ENCODE measurements around the gene PPP1R9A. TPM values are rescaled to one million over a fixed set of nuclear protein-coding genes. Genes with fewer than 3 reads are reported as not detected.

Gene PPP1R9A
- total and polyA plus RNA-seq, 2 donors: 1.4 to 2.2 TPM

- H3K4me1 ChIP-seq (ENCODE audit: control insufficient read depth in 2 of 2, insufficient read depth in 2 of 2, low read length in 2 of 2): peaks cover 13 to 30% of the 10 kb centered on the region in 2 donors
- no peaks in the 10 kb centered on the region for H3K9me3 ChIP-seq (ENCODE audit: control insufficient read depth in 2 of 2, insufficient read depth in 1 of 2, low read length in 1 of 2)
- H3K4me3 ChIP-seq (ENCODE audit: low read length in 2 of 2): no peak overlapping the region
- no peak overlapping the region for H3K27ac ChIP-seq (ENCODE audit: low read depth in 1 of 2, low read length in 1 of 2)
- WGBS: 99% methylated on average over 1 of the region's 1 CpG
- peaks cover 0 to 2% of the 10 kb centered on the region in 2 donors for H3K36me3 ChIP-seq (ENCODE audit: control insufficient read depth in 2 of 2, insufficient read depth in 2 of 2, low read length in 1 of 2)
- no peaks in the 10 kb centered on the region for H3K27me3 ChIP-seq (ENCODE audit: control insufficient read depth in 2 of 2, insufficient read depth in 1 of 2, low read length in 1 of 2)
- no peak for DNase-seq (ENCODE audit: low read depth in 6 of 9, low spot score in 9 of 9)
These were observed 413.3 kb downstream of the PPP1R9A start for GRCh38 chr7:95320651-95321050.

GRCh38 chr7:95321720-95322119, 414.3 kb downstream of the PPP1R9A start:
- Histone ChIP-seq H3K36me3 (ENCODE audit: control insufficient read depth in 2 of 2, insufficient read depth in 2 of 2, low read length in 1 of 2) (no peaks in the 10 kb centered on the region), H3K27me3 (ENCODE audit: control insufficient read depth in 2 of 2, insufficient read depth in 1 of 2, low read length in 1 of 2) (no peaks in the 10 kb centered on the region), H3K9me3 (ENCODE audit: control insufficient read depth in 2 of 2, insufficient read depth in 1 of 2, low read length in 1 of 2) (no peaks in the 10 kb centered on the region), H3K27ac (ENCODE audit: low read depth in 1 of 2, low read length in 1 of 2) (no peak overlapping the region), H3K4me1 (ENCODE audit: control insufficient read depth in 2 of 2, insufficient read depth in 2 of 2, low read length in 2 of 2) (peaks cover 13 to 30% of the 10 kb centered on the region in 2 donors), H3K4me3 (ENCODE audit: low read length in 2 of 2) (no peak overlapping the region)
- 91% methylated on average over 1 of the region's 1 CpG for WGBS
- no peak for DNase-seq (ENCODE audit: low read depth in 6 of 9, low spot score in 9 of 9)

- no peaks in the 10 kb centered on the region for H3K36me3 ChIP-seq (ENCODE audit: control insufficient read depth in 2 of 2, insufficient read depth in 2 of 2, low read length in 1 of 2)
- no peaks in the 10 kb centered on the region for H3K9me3 ChIP-seq (ENCODE audit: control insufficient read depth in 2 of 2, insufficient read depth in 1 of 2, low read length in 1 of 2)
- H3K27me3 ChIP-seq (ENCODE audit: control insufficient read depth in 2 of 2, insufficient read depth in 1 of 2, low read length in 1 of 2): no peaks in the 10 kb centered on the region
- no peak for DNase-seq (ENCODE audit: low read depth in 6 of 9, low spot score in 9 of 9)
- no peak overlapping the region for H3K27ac ChIP-seq (ENCODE audit: low read depth in 1 of 2, low read length in 1 of 2)
- peaks cover 13 to 30% of the 10 kb centered on the region in 2 donors for H3K4me1 ChIP-seq (ENCODE audit: control insufficient read depth in 2 of 2, insufficient read depth in 2 of 2, low read length in 2 of 2)
- 63% methylated on average over 8 of the region's 8 CpGs for WGBS
- no peak overlapping the region for H3K4me3 ChIP-seq (ENCODE audit: low read length in 2 of 2)
These were observed 415.0 kb downstream of the PPP1R9A start for GRCh38 chr7:95322396-95322795.

- peaks cover 13 to 30% of the 10 kb centered on the region in 2 donors for H3K4me1 ChIP-seq (ENCODE audit: control insufficient read depth in 2 of 2, insufficient read depth in 2 of 2, low read length in 2 of 2)
- no peak overlapping the region for H3K27ac ChIP-seq (ENCODE audit: low read depth in 1 of 2, low read length in 1 of 2)
- no peaks in the 10 kb centered on the region for H3K27me3 ChIP-seq (ENCODE audit: control insufficient read depth in 2 of 2, insufficient read depth in 1 of 2, low read length in 1 of 2)
- H3K4me3 ChIP-seq (ENCODE audit: low read length in 2 of 2): peak overlapping the region in 1 of 2 donors; percentile 4
- no peaks in the 10 kb centered on the region for H3K36me3 ChIP-seq (ENCODE audit: control insufficient read depth in 2 of 2, insufficient read depth in 2 of 2, low read length in 1 of 2)
- no peak for DNase-seq (ENCODE audit: low read depth in 6 of 9, low spot score in 9 of 9)
- WGBS: 94% methylated on average over 2 of the region's 2 CpGs
- H3K9me3 ChIP-seq (ENCODE audit: control insufficient read depth in 2 of 2, insufficient read depth in 1 of 2, low read length in 1 of 2): no peaks in the 10 kb centered on the region
These were observed 415.5 kb downstream of the PPP1R9A start for GRCh38 chr7:95322854-95323253.

- H3K36me3 ChIP-seq (ENCODE audit: control insufficient read depth in 2 of 2, insufficient read depth in 2 of 2, low read length in 1 of 2): no peaks in the 10 kb centered on the region
- H3K27ac ChIP-seq (ENCODE audit: low read depth in 1 of 2, low read length in 1 of 2): no peak overlapping the region
- no peak for DNase-seq (ENCODE audit: low read depth in 6 of 9, low spot score in 9 of 9)
- 95% methylated on average over 9 of the region's 9 CpGs for WGBS
- no peaks in the 10 kb centered on the region for H3K9me3 ChIP-seq (ENCODE audit: control insufficient read depth in 2 of 2, insufficient read depth in 1 of 2, low read length in 1 of 2)
- H3K27me3 ChIP-seq (ENCODE audit: control insufficient read depth in 2 of 2, insufficient read depth in 1 of 2, low read length in 1 of 2): no peaks in the 10 kb centered on the region
- peaks cover 13 to 27% of the 10 kb centered on the region in 2 donors for H3K4me1 ChIP-seq (ENCODE audit: control insufficient read depth in 2 of 2, insufficient read depth in 2 of 2, low read length in 2 of 2)
- H3K4me3 ChIP-seq (ENCODE audit: low read length in 2 of 2): peak overlapping the region; percentile 41 to 58
These were observed 416.2 kb downstream of the PPP1R9A start for GRCh38 chr7:95323410-95324129.

GRCh38 chr7:95324431-95324830, 417.0 kb downstream of the PPP1R9A start, which contains the start of gene PON1:
Gene PON1 (minus strand): TSS chr7:95324532. CDS start chr7:95324475, 57 bp downstream.
- peaks cover 13 to 25% of the 10 kb centered on the region in 2 donors for H3K4me1 ChIP-seq (ENCODE audit: control insufficient read depth in 2 of 2, insufficient read depth in 2 of 2, low read length in 2 of 2)
- H3K27me3 ChIP-seq (ENCODE audit: control insufficient read depth in 2 of 2, insufficient read depth in 1 of 2, low read length in 1 of 2): no peaks in the 10 kb centered on the region
- H3K36me3 ChIP-seq (ENCODE audit: control insufficient read depth in 2 of 2, insufficient read depth in 2 of 2, low read length in 1 of 2): no peaks in the 10 kb centered on the region
- peak within 1 kb of the TSS in 1 of 2 donors; percentile 79 for H3K27ac ChIP-seq (ENCODE audit: low read depth in 1 of 2, low read length in 1 of 2)
- peak within 1 kb of the TSS; percentile 41 to 58 for H3K4me3 ChIP-seq (ENCODE audit: low read length in 2 of 2)
- H3K9me3 ChIP-seq (ENCODE audit: control insufficient read depth in 2 of 2, insufficient read depth in 1 of 2, low read length in 1 of 2): no peaks in the 10 kb centered on the region
- WGBS: 32% methylated on average over 20 of the region's 20 CpGs
- DNase-seq (ENCODE audit: low read depth in 6 of 9, low spot score in 9 of 9): peak; percentile 45 to 74 (median 53)

GRCh38 chr7:95327356-95327755, 420.0 kb downstream of the PPP1R9A start:
- WGBS: 95% methylated on average over 3 of the region's 3 CpGs
- H3K4me3 ChIP-seq (ENCODE audit: low read length in 2 of 2): no peak overlapping the region
- no peak overlapping the region for H3K27ac ChIP-seq (ENCODE audit: low read depth in 1 of 2, low read length in 1 of 2)
- H3K27me3 ChIP-seq (ENCODE audit: control insufficient read depth in 2 of 2, insufficient read depth in 1 of 2, low read length in 1 of 2): no peaks in the 10 kb centered on the region
- no peaks in the 10 kb centered on the region for H3K9me3 ChIP-seq (ENCODE audit: control insufficient read depth in 2 of 2, insufficient read depth in 1 of 2, low read length in 1 of 2)
- H3K4me1 ChIP-seq (ENCODE audit: control insufficient read depth in 2 of 2, insufficient read depth in 2 of 2, low read length in 2 of 2): peaks cover 11 to 26% of the 10 kb centered on the region in 2 donors
- DNase-seq (ENCODE audit: low read depth in 6 of 9, low spot score in 9 of 9): no peak
- H3K36me3 ChIP-seq (ENCODE audit: control insufficient read depth in 2 of 2, insufficient read depth in 2 of 2, low read length in 1 of 2): no peaks in the 10 kb centered on the region

- Histone ChIP-seq H3K4me3 (ENCODE audit: low read length in 2 of 2) (peak overlapping the region; percentile 37 to 46), H3K27me3 (ENCODE audit: control insufficient read depth in 2 of 2, insufficient read depth in 1 of 2, low read length in 1 of 2) (no peaks in the 10 kb centered on the region), H3K4me1 (ENCODE audit: control insufficient read depth in 2 of 2, insufficient read depth in 2 of 2, low read length in 2 of 2) (peaks cover 0 to 6% of the 10 kb centered on the region in 2 donors), H3K27ac (ENCODE audit: low read depth in 1 of 2, low read length in 1 of 2) (peak overlapping the region in 1 of 2 donors; percentile 79), H3K9me3 (ENCODE audit: control insufficient read depth in 2 of 2, insufficient read depth in 1 of 2, low read length in 1 of 2) (no peaks in the 10 kb centered on the region), H3K36me3 (ENCODE audit: control insufficient read depth in 2 of 2, insufficient read depth in 2 of 2, low read length in 1 of 2) (no peaks in the 10 kb centered on the region)
- 27% methylated on average over 4 of the region's 4 CpGs for WGBS
- DNase-seq (ENCODE audit: low read depth in 6 of 9, low spot score in 9 of 9): peak in 8 of 9 donors; percentile 30 to 83 (median 58)
These were observed 423.0 kb downstream of the PPP1R9A start for GRCh38 chr7:95330204-95330960.

GRCh38 chr7:95330961-95331337, 423.6 kb downstream of the PPP1R9A start:
- Histone ChIP-seq H3K27ac (ENCODE audit: low read depth in 1 of 2, low read length in 1 of 2) (peak overlapping the region in 1 of 2 donors; percentile 79), H3K27me3 (ENCODE audit: control insufficient read depth in 2 of 2, insufficient read depth in 1 of 2, low read length in 1 of 2) (no peaks in the 10 kb centered on the region), H3K4me1 (ENCODE audit: control insufficient read depth in 2 of 2, insufficient read depth in 2 of 2, low read length in 2 of 2) (peaks cover 0 to 3% of the 10 kb centered on the region in 2 donors), H3K36me3 (ENCODE audit: control insufficient read depth in 2 of 2, insufficient read depth in 2 of 2, low read length in 1 of 2) (no peaks in the 10 kb centered on the region), H3K9me3 (ENCODE audit: control insufficient read depth in 2 of 2, insufficient read depth in 1 of 2, low read length in 1 of 2) (no peaks in the 10 kb centered on the region), H3K4me3 (ENCODE audit: low read length in 2 of 2) (peak overlapping the region; percentile 8 to 37)
- DNase-seq (ENCODE audit: low read depth in 6 of 9, low spot score in 9 of 9): no peak
- WGBS: 100% methylated on average over 1 of the region's 1 CpG

Data from thymus (tissue), 11 donors.